Ishikawa (cell line): ENCODE measurements around the gene SLC17A6.

Experiments
- CEBPB ChIP-seq: IDR thresholded peaks from 2 replicates; pipeline ENCODE4 v1.6.1; 2012
- CREB1 ChIP-seq: IDR thresholded peaks from 2 replicates; pipeline ENCODE4 v1.6.1; 2012; ENCODE audit warnings: low read depth
- EGR1 ChIP-seq: IDR thresholded peaks from 2 replicates; pipeline ENCODE4 v1.6.1; 2012
- EP300 ChIP-seq: IDR thresholded peaks from 2 replicates; pipeline ENCODE4 v1.6.1; 2012; ENCODE audit warnings: borderline replicate concordance
- FOXM1 ChIP-seq: IDR thresholded peaks from 2 replicates; pipeline ENCODE4 v1.6.1; 2012; ENCODE audit warnings: low read depth, borderline replicate concordance
- MAX ChIP-seq: IDR thresholded peaks from 2 replicates; pipeline ENCODE4 v1.6.1; 2012
- RAD21 ChIP-seq: IDR thresholded peaks from 2 replicates; pipeline ENCODE4 v1.6.1; 2012; ENCODE audit warnings: low read depth
- TAF1 ChIP-seq: IDR thresholded peaks from 2 replicates; pipeline ENCODE4 v1.6.1; 2012; ENCODE audit warnings: low read depth, mild to moderate bottlenecking
- TCF12 ChIP-seq: IDR thresholded peaks from 2 replicates; pipeline ENCODE4 v1.6.1; 2012; ENCODE audit warnings: low read depth
- TEAD4 ChIP-seq: IDR thresholded peaks from 2 replicates; pipeline ENCODE4 v1.6.1; 2012
- USF1 ChIP-seq: IDR thresholded peaks from 2 replicates; pipeline ENCODE4 v1.6.1; 2012
- YY1 ChIP-seq: IDR thresholded peaks from 2 replicates; pipeline ENCODE4 v1.6.1; 2012; ENCODE audit warnings: low read depth
- ZBTB7A ChIP-seq: IDR thresholded peaks from 2 replicates; pipeline ENCODE4 v1.6.1; 2012; ENCODE audit warnings: low read depth

GRCh38 chr11:22343032-22343324 is 4.8 kb downstream of the SLC17A6 start:
- TF ChIP-seq RAD21 (no peak), TCF12 (no peak), TAF1 (no peak), YY1 (no peak), CREB1 (no peak), MAX (no peak), ZBTB7A (no peak), EP300 (no peak), FOXM1 (no peak), TEAD4 (no peak), USF1 (no peak), EGR1 (no peak), CEBPB (no peak)
